Colonic mucosa (tissue), 4 donors: ENCODE results near the gene TTLL11. TPM values are rescaled to one million over a fixed set of nuclear protein-coding genes. Genes with fewer than 3 reads are reported as not detected.
A peak's percentile ranks its signal among the peaks of the same experiment; 100 is the strongest.
"Not testable (repeated sequence)": the region's sequence is repeated elsewhere in the genome, so short reads cannot be mapped to it uniquely, and the experiment has no call there.

ENCODE experiments used
- DNase-seq: peaks from one replicate; pipeline ENCODE4 v3.0.0-alpha.2; 2020
- H3K27ac ChIP-seq: fragments of 200-600 bp; one replicate; pipeline ENCODE4 v1.8.0; 2021
- H3K27me3 ChIP-seq: fragments of 200-600 bp; one replicate; pipeline ENCODE4 v1.8.0; 2021
- H3K36me3 ChIP-seq: fragments of 200-600 bp; one replicate; pipeline ENCODE4 v1.8.0; 2021
- H3K4me1 ChIP-seq: fragments of 200-600 bp; one replicate; pipeline ENCODE4 v1.8.0; 2021; ENCODE audit warnings: mild to moderate bottlenecking
- H3K4me3 ChIP-seq: fragments of 200-600 bp; one replicate; pipeline ENCODE4 v1.8.0; 2021
- H3K9ac ChIP-seq, 2 donors: one replicate each; pipeline ENCODE4 v1.7.0; 2013; ENCODE audit warnings: control low read depth in 2 of 2, low read depth in 2 of 2, low read length in 2 of 2
- H3K9me3 ChIP-seq: fragments of 200-600 bp; one replicate; pipeline ENCODE4 v1.8.0; 2021
- CTCF ChIP-seq: fragments of 200-600 bp; IDR thresholded peaks from one replicate; pipeline ENCODE4 v1.8.0; 2022; ENCODE audit warnings: antibody characterized with exemption, mild to moderate bottlenecking
- intact Hi-C: fragments of 100-400 bp; cut with DNase I; formaldehyde crosslinking; loops from one replicate; pipeline ENCODE4 v1.14.1; 2022
- total RNA-seq, 2 donors: library from RNA; stranded (reverse); fragmentation: NEBNext Ultra II Directional in 1 of 2; extraction: Animal tissue kit (Norgen Biotek cat#: 25700) in 1 of 2; gene quantifications; one replicate each; pipeline ENCODE4 v1.2.1, GENCODE V29; 2021
- donor health status: healthy.
- donor health status: DM: no; HTN: no; CAD: no.
- donor health status: DM: no; HTN: no; CAD: no.

The TTLL11 gene
- total RNA-seq, 2 donors from 2014 or later: 5.1 to 5.5 TPM

DNA sequence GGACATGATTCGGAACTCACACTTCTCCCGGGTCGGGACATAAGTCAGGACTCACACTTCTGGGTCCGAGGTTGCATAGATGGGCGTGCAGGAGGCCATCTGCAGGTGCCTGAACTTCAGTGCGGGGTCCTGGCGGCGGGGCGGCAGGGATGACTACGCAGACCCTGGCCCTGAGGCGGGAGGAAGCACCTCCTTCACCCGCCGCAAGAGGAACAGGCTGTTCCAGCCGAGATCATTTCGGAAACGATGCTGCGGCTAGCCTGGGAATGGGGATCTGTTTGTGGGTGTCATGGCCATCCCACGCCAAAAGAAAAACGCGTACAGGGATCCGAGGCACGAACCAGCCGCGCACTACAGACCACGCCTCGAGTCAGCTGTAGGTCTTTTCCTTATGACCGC lies 196.6 kb downstream of the TTLL11 start:
- Histone ChIP-seq H3K9me3 (no peaks in the 10 kb centered on the region), H3K9ac (no peak overlapping the region), H3K36me3 (no peaks in the 10 kb centered on the region), H3K27ac (no peak overlapping the region), H3K27me3 (no peaks in the 10 kb centered on the region), H3K4me1 (no peaks in the 10 kb centered on the region), H3K4me3 (no peak overlapping the region)
- intact Hi-C loops: no loop called here
- no peak for DNase-seq
- TF ChIP-seq CTCF: no peak

DNA sequence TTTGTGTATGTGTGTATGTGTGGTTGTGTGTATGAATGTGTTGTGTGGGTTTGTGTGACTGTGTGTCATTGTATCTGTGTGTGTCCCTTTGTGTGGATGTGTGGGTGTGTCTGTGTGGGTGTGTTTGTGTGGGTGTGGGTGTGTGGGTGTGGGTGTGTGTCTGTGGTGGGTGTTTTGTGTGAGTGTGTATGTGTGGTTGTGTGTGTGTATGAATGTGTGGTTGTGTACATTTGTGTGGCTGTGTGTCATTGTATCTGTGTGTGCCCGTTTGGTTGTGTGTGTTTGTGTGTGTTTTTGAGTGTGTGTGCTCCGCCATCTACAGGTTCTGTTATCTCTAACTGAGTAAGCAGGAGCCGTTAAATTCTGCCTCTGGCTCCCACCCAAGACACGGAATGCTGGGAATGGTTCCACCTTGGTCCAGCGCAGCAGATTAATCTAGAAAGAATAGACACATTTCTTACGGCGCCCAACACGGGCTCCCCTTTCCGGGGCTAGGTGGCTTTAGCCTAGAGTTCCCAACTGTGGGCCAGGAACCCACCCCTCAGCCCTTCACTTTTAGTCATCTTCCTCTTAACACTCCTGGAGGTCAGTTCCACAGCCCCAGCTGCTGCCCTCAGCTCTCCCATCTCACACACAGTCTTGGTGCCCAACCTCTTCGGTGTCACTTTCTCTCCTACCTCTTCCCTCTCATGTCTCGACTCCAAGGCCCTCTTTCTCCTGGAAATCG lies 197.1 kb downstream of the TTLL11 start:
- H3K4me3 ChIP-seq: no peak overlapping the region
- DNase-seq: peak; percentile 52
- no peaks in the 10 kb centered on the region for H3K4me1 ChIP-seq
- H3K9me3 ChIP-seq: no peaks in the 10 kb centered on the region
- H3K27ac ChIP-seq: no peak overlapping the region
- H3K36me3 ChIP-seq: no peaks in the 10 kb centered on the region
- intact Hi-C loops: no loop called here
- no peaks in the 10 kb centered on the region for H3K27me3 ChIP-seq
- TF ChIP-seq CTCF: no peak
- H3K9ac ChIP-seq: no peak overlapping the region

GRCh38 chr9:121895358-121895757 lies 197.8 kb downstream of the TTLL11 start:
- H3K36me3 ChIP-seq: no peaks in the 10 kb centered on the region
- no peaks in the 10 kb centered on the region for H3K4me1 ChIP-seq
- no peak for DNase-seq
- H3K9ac ChIP-seq: no peak overlapping the region
- no peaks in the 10 kb centered on the region for H3K9me3 ChIP-seq
- H3K27me3 ChIP-seq: no peaks in the 10 kb centered on the region
- H3K27ac ChIP-seq: no peak overlapping the region
- no peak for TF ChIP-seq CTCF
- no peak overlapping the region for H3K4me3 ChIP-seq
- intact Hi-C loops: no loop called here

DNA sequence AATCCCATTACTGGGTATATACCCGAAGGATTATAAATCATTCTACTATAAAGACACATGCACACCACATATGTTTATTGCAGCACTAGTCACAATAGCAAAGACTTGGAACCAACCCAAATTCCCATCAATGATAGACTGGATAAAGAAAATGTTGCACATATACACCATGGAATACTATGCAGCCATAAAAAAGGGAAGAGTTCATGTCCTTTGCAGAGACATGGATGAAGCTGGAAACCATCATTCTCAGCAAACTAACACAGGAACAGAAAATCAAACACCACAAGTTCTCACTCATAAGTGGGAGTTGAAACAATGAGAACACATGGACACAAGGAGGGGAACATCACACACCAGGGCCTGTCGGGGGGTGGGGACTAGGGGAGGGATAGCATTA lies 198.7 kb downstream of the TTLL11 start:
- H3K36me3 ChIP-seq, H3K27ac ChIP-seq, H3K4me1 ChIP-seq, H3K9me3 ChIP-seq, intact Hi-C loops, H3K9ac ChIP-seq, DNase-seq, H3K4me3 ChIP-seq, H3K27me3 ChIP-seq: not testable (repeated sequence)

GRCh38 chr9:121893786-121894185 lies 199.3 kb downstream of the TTLL11 start:
- H3K27ac ChIP-seq: no peak overlapping the region
- DNase-seq: no peak
- no peaks in the 10 kb centered on the region for H3K27me3 ChIP-seq
- no peak overlapping the region for H3K4me3 ChIP-seq
- no peaks in the 10 kb centered on the region for H3K9me3 ChIP-seq
- intact Hi-C loops: no loop called here
- H3K36me3 ChIP-seq: no peaks in the 10 kb centered on the region
- no peak for TF ChIP-seq CTCF
- no peak overlapping the region for H3K9ac ChIP-seq
- no peaks in the 10 kb centered on the region for H3K4me1 ChIP-seq

DNA sequence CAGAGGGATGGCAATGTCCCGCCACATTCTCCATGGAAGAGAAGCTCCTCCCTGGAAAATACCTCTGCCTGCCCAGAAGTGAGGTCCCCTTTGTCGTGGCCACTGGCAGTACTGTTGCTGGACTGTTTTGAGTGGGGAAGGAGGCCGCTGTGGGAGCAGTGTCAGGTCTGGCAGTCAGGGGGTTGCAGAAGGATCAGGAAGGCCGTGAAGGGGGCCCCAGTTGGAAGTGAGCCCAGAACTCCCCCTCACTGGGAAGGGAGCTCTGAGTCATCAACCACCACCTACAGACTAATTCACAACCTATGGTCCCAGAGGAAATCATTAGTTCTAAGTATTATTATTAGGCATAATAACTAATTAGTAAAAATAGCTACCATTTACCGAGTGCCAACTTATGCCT lies 200.4 kb downstream of the TTLL11 start:
- Histone ChIP-seq H3K9ac (no peak overlapping the region), H3K4me3 (no peak overlapping the region), H3K27ac (no peak overlapping the region), H3K4me1 (no peaks in the 10 kb centered on the region), H3K9me3 (no peaks in the 10 kb centered on the region), H3K27me3 (no peaks in the 10 kb centered on the region), H3K36me3 (no peaks in the 10 kb centered on the region)
- DNase-seq: no peak
- no peak for TF ChIP-seq CTCF
- intact Hi-C loops: no loop called here
